GM18505 (cell line): ENCODE measurements around the gene WDFY4.

Experiments
- ATAC-seq: cut with Tn5 transposase; IDR thresholded peaks from one replicate; pipeline ENCODE4 v1.9.1; 2021; ENCODE audit not compliant: unreplicated experiment
- POLR2A ChIP-seq: IDR thresholded peaks from 4 replicates; pipeline ENCODE4 v1.6.1; 2011; ENCODE audit warnings: borderline replicate concordance; ENCODE audit not compliant: insufficient read depth, insufficient read length; ENCODE audit errors: extremely low read depth

Gene WDFY4

DNA sequence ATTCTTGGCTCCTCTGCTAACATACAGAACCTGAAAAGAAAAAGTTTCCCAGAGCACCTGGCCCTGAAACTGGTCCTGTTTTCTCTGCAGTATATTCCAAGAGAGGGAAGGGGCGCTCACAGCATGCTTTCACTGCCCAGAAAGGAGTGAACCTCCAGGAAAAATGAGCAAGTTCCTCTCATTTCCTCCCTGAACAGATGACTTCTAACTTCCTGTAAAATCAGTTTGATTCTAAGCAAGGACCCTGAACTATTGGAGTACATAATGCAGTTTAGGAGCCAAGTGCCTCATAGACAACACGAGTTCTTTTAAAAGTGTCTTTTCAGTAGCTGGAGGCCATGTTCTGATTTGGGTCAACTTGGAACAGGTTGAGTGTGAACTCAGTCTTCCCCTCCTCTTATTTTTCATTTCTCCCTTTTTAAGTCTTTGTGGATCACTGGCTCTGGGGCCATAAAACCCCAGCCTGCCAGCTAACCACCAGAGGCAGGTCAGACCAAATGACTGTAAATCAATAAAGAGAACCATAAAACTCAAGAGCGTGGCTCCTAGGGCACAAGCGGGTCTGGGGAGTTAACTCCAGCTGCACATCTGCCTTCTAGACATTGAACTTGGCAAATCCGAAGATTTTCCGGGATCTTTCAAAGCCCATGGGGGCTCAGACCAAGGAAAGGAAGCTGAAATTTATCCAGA is 260.9 kb downstream of the WDFY4 start:
- TF ChIP-seq POLR2A, result no peak
- ATAC-seq, result no peak

DNA sequence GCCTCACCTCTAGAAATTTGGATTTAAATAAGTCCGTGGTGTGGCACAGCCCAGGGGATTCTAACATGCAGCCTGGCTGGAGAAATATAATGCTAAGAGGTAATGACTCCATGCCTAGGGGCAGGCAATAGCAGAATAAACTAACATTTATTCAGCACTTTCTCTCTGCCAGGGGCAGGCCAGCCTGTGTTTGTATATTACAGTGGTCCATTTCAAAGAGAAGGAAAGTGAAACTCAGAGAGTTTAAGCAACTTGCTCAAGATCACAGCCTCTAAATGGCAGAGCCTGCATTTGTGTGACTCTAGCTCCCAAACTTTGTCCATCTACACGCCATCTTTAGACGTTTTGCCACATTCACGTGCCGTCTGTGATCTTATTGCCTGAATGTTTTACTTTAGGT is 261.7 kb downstream of the WDFY4 start:
- ATAC-seq, result no peak
- no peak for TF ChIP-seq POLR2A

DNA sequence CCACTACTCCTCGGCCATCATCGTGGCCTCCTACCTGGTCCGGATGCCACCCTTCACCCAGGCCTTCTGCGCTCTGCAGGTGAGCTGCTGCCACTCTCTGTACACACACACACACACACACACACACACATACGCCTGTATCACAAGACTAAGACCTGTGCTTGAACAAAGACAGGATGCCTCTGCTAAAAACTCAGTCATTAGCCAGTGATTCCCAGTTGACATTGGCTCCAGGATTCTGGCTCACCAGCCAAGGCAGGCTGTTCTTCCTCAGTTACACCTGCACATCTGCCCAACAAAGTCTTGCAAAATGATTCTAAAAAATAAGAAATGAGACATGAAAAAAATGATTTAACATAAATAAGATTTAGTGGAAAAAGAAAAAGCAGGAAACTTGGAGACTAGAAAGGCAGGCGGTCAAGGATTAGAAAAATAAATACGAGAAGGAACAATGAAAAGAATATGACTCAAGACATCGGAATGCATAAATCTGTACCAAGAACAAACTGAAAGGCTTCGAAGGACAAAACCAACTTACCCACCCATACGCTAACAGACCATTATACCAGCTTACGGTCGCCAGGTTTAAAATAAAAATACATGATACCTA is 262.3 kb downstream of the WDFY4 start:
- no peak for TF ChIP-seq POLR2A
- ATAC-seq, result no peak

DNA sequence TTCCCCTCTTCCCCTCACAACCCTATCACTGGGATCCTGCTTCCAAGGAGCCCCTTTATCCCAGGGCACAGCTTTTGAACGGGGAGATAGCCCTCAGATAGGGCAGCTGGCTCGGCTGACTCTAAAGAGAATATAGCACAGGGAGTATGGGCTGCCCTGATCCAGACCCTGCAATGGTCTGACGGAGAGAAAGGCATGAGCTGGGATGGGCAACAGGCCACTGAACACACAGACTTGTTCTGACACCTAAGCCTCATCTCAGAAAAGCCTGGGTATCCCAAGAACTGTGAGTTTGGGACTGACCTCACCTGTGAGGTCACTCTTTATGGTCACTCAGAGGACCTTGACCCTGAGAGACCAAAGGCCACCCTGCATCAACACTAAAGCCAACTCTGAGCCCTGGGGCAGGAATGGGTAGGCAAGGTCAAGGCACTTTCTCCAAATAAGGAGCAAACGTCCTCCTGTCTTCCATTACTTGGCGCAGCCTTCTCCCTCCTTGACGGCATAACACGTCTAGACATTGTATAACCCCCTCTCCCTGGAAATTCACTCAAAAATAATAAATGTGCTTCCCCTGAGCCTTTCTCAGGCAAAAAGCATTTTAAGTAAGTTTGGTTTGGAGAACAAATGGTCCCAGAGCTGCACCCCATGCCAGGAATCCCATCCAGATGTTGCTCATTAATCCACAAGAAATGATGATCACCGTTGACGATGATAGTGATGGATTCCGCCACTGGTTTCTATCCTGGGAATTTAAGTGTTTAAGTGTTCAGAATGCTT is 263.2 kb downstream of the WDFY4 start:
- ATAC-seq, result no peak

DNA sequence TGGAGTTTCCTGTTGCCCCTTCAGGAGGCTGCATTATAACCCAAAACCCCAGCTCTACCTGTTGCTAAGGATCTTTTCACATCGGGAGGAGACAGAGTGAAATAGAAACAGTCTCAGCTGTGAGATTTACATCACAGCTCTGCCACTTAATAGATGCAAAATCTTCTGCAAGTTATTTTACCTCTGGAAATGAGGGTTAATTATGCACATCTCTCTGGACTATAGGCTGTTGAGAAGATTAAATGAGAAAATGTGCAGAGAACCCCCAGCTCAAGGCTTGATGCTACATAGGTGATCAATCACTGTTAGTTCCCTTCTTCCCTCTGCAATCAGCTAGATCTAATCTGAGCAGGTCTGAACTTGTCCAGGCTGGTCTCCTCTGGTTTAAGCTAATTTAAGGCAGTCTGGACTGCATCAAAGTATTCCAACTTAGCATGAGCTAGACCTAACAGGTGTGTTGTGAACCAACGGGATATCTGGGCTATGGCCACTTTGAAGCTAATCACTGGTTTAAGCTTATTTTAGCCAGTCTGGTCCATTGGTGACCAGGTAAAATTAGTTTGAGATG is 263.9 kb downstream of the WDFY4 start:
- ATAC-seq, result no peak
- no peak for TF ChIP-seq POLR2A

More for the DNA sequence above, 263.2 kb downstream of the WDFY4 start:
- TF ChIP-seq POLR2A, result no peak

DNA sequence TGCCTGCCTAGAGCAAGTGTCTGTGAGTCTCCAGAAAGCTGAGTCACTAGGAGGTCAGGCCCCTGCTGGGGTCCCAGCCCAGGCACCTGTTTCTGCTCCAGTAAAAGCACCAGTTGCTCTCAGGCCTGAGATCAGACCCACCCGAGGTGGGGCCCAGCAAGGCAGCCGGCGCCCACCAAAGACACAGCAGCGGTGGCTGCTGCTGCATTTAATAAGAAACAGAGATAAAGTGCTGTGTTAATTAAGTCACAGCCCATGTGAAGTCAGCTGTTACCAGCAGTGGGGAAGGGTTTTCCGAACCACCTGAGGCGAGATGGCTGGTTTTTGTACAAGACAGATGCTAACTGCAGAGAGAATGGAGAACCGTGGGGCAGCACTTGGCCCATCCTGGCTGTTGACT is 267.0 kb downstream of the WDFY4 start:
- no peak for TF ChIP-seq POLR2A
- no peak for ATAC-seq

DNA sequence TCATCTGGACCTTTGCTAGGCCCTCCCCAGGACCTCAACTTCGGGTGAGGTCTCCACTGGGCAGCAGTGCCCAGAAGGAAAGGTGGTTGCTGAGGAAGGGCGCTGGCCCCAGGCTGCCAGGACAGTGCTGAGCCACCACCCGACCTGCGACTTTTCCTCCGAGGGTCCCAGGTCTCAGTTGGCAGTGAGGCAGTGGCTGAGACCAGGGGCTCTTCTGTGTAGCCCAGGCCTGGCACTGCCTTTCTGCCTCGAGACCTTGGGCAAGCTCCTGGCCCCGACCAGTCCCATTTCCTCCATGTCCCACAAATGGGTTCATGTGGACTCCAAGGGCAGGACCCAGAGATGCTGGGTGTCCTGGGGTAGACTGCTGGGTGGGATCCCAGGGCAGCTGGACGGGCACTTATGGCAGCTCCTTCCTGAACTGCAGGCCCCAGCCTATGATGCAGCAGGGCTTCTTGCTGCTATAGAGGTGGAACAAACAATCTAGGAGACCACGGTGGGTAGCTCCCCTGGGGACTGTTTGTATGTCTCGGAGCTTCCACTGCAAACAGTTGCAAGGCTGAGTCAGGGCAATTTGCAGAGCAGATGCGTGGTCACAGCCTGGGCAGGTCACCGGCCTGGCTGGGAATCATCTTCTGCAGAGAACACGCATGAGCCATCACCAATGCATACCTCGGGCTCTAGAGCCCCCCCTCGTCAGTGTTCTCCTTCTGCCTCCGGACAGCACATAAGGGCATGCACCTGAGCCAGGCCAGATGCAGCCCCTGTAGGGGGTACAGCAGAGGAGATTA is 272.9 kb downstream of the WDFY4 start:
- ATAC-seq, result no peak
- no peak for TF ChIP-seq POLR2A

DNA sequence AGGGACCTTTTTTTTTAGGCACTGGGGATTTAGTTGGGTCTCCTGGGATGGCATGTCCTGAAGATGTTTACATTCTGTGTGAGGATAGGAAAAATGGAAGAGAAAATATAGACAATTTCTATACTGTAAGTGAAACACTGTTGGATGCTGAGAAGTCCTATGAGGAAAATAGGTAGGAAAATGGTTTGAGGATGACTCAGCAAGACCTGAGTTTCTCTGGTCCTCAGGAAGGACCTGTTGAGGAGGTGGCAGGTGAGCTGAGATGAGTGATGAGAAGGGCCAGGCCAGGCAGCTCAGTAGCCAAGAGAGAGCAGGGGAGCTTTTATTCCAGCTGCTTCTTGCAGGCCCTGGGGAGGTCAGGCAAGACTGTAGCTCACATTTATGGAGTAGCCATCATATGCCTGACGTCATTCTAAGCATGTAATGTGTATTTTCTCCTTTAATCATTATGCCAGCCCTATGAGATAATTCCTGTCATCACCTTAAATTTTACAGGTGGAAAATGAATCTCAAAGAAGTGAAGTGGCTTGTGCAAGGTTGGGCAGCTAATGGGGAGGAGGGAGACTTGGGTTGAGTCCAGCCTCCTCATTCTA is 274.0 kb downstream of the WDFY4 start:
- ATAC-seq, result no peak
- TF ChIP-seq POLR2A, result no peak

DNA sequence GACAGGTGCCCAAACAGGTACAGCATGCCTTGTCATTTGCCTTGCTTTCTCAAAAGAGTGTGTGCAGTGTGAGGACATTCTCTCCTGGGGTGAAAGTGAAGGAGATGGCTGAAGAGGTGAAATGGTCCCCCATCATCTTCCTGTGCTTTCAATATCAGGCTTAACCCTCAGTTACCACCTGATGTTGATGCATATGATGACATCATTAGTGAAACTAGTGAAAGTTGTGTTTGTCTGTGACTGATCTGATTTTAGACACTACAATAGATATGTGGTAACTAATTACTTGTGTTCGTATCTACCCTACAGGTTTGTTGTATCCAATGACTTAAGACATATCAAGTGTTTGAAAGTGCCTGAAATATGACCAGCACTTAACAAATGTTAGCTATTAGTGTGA is 279.4 kb downstream of the WDFY4 start:
- no peak for ATAC-seq
- TF ChIP-seq POLR2A, result no peak

DNA sequence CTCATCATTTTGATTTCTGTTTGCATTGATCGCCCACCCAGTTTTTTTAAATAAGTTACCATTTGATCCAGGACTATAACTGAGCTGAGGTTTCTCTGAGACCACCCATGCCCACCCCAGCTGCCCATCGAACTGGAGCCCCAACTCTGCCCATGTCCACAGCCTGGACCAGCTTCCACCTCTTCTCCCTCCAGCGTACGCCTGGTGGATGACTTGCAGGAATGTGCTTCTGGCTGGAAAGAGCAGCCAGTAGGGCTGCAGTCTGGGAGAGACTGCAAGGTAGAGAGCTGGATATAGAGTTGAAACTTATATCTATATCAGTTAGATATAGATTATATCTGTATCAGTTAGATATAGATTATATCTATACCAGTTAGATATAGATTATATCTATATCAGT is 280.8 kb downstream of the WDFY4 start:
- no peak for ATAC-seq
- TF ChIP-seq POLR2A, result no peak

DNA sequence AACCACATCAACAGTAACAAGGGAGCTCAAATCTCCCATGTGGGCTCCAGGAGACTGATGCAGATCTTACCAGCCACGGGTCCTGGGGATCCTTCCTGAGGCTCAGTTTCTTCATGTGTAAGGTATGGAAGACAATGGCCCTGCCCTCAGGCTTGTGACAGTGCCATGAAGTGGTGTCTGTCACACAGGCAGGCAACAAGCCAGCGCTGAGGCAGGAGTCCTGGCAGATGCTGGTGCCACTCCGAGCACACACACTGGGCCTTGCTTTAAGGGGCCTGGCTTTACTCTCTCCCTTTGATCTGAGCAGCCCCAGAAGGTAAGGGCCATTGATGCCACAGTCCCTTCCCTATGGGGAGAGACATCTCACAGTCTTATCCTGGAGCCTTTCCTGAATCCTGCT is 283.4 kb downstream of the WDFY4 start:
- no peak for TF ChIP-seq POLR2A
- ATAC-seq, result no peak

DNA sequence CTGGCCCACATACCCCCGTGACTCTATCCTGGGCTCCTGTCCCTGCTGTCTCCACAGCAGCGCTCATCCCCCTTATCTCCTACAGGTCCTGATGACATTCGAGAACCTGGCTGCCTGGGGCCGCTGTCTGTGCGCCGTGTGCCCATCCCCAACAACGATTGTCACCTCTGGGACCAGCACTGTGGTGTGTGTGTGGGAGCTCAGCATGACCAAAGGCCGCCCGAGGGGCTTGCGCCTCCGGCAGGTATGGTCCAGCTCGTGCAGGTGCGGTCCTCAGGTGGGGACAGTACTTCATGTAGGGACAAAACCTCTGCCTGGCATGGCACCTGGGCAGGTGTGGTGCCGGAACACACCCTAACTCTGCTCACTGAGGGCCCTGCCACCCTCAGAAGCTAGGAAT is 285.4 kb downstream of the WDFY4 start:
- TF ChIP-seq POLR2A, result no peak
- ATAC-seq, result no peak
